GM12865 (cell line): ENCODE data around the gene PPFIA1.
A peak's percentile ranks its signal among the peaks of the same experiment; 100 is the strongest.

ENCODE experiments used
- DNase-seq: peaks from one replicate; pipeline ENCODE4 v3.0.0; 2010; ENCODE audit warnings: low read depth
- H3K4me3 ChIP-seq: 2 replicates; pipeline ENCODE4 v1.5.1; 2011; ENCODE audit warnings: mild to moderate bottlenecking, low read depth, low read length, control low read depth
- CTCF ChIP-seq: IDR thresholded peaks from 2 replicates; pipeline ENCODE4 v1.5.1; 2011; ENCODE audit warnings: low read length, control low read depth, low read depth, inconsistent platforms; ENCODE audit not compliant: insufficient read depth; ENCODE audit errors: missing control alignments

Gene PPFIA1

GRCh38 chr11:70394211-70394950, 123.9 kb downstream of the PPFIA1 start:
- DNase-seq = no peak
- no peak overlapping the region for H3K4me3 ChIP-seq
- TF ChIP-seq CTCF = no peak

- H3K4me3 ChIP-seq = peak overlapping the region; percentile 90
- DNase-seq = peak; percentile 55
- TF ChIP-seq CTCF = no peak
Measured at GRCh38 chr11:70397336-70397982, 127.0 kb downstream of the PPFIA1 start.

GRCh38 chr11:70397983-70398833, 127.7 kb downstream of the PPFIA1 start, which contains the start of gene CTTN:
Gene CTTN (plus strand): TSS chr11:70398529. CDS start chr11:70407298, 8,769 bp downstream.
- TF ChIP-seq CTCF = no peak
- H3K4me3 ChIP-seq = peak within 1 kb of the TSS; percentile 90
- DNase-seq = peak; percentile 78

- H3K4me3 ChIP-seq = peak overlapping the region; percentile 90
- DNase-seq = peak; percentile 69
- TF ChIP-seq CTCF = no peak
Measured at GRCh38 chr11:70398834-70399680, 128.6 kb downstream of the PPFIA1 start.

GRCh38 chr11:70399681-70400112, 129.2 kb downstream of the PPFIA1 start:
- no peak overlapping the region for H3K4me3 ChIP-seq
- no peak for TF ChIP-seq CTCF
- no peak for DNase-seq

GRCh38 chr11:70400643-70401042, 130.2 kb downstream of the PPFIA1 start:
- DNase-seq = no peak
- no peak for TF ChIP-seq CTCF
- no peak overlapping the region for H3K4me3 ChIP-seq
